ENCODE measurements around the gene CECR2.

CECR2 gene

DNA sequence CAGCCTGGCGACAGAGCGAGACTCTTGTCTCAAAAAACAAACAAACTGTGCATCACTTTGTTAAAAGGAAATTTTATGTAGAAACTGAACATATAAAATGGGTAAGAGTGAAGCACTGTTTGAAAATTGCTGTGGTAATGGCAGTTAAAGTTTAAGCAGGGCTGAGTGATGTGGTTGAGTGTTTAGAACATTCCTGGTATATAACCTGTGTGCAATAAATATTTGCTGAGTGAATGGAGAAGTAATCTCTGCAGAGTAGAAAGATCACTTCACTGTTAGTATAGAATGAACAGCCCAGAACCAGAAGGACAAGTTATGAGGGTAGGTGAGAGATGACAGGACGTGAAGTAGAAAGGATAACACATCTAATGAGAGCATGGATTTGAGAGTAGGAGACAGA, 27.3 kb downstream of the CECR2 start:
- DNase-seq (ENCODE audit: extremely low spot score) = no peak
- ChIA-PET POLR2A (interaction anchor here (0.9 to 1.4 kb wide), 2 partner anchors 12 to 40 kb away, joined by 3 read pairs; no protein-coding TSS in a partner anchor), CTCF (no interaction called here)
- no peak for TF ChIP-seq BHLHE40 (IDR thresholded peaks at IDR 0.05; ENCODE audit: borderline replicate concordance)
- no peak for TF ChIP-seq NFRKB (IDR thresholded peaks at IDR 0.05)
- TF ChIP-seq FOXM1 (IDR thresholded peaks at IDR 0.05; ENCODE audit: borderline replicate concordance) = no peak
- TF ChIP-seq, protein P1, sequence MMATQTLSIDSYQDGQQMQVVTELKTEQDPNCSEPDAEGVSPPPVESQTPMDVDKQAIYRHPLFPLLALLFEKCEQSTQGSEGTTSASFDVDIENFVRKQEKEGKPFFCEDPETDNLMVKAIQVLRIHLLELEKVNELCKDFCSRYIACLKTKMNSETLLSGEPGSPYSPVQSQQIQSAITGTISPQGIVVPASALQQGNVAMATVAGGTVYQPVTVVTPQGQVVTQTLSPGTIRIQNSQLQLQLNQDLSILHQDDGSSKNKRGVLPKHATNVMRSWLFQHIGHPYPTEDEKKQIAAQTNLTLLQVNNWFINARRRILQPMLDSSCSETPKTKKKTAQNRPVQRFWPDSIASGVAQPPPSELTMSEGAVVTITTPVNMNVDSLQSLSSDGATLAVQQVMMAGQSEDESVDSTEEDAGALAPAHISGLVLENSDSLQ (IDR thresholded peaks at IDR 0.05) = no peak
- no peak for TF ChIP-seq LEF1 (IDR thresholded peaks at IDR 0.05; ENCODE audit: borderline replicate concordance)
- TF ChIP-seq ELF4 (IDR thresholded peaks at IDR 0.05) = no peak
- no peak for TF ChIP-seq TARDBP (IDR thresholded peaks at IDR 0.05)
- no peak for TF ChIP-seq FOXK2 (IDR thresholded peaks at IDR 0.05)
- no peak for TF ChIP-seq SUZ12 (IDR thresholded peaks at IDR 0.05)
- no peak for TF ChIP-seq ARNT (IDR thresholded peaks at IDR 0.05)
- TF ChIP-seq ZNF384 (IDR thresholded peaks at IDR 0.05) = no peak

DNA sequence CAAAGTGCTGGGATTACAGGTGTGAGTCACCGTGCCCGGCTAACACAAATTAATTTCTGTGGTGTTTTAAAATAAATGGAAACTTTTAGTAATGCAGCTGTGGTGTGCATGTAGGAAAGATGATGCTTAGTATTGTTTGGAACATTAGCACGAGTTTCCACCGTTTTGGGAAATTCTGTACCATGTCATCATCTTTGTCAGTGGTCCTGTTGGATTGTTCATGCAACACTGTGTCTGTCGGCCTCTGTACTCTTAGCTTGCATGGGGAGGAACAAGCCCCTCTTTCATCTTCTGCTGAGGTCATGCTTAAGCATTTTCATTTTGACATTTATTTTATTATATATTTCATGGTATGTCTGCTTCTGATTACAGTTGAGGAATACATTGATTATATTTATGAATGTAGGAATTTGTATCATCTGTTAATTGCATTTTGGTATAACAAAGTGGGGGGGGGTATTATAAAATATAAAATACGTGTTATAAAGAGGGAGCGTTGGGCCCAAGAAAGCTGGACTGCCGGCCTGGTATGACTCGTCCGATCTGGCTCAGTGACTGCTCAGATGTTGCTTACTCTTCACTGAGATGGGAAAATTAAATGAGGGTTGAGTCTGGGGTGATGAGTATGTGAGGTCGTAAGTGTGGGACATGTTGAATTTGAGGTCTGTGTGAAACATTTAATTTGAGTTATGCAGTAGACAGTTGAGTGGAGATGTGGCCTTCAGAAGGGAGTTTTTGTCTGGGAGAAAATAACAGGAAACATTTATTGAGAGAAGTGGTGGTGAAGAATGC, 28.7 kb downstream of the CECR2 start:
- no peak for DNase-seq (ENCODE audit: extremely low spot score)
- ChIA-PET POLR2A (interaction anchor here (1.2 to 1.4 kb wide), 2 partner anchors 13 to 39 kb away, joined by 3 read pairs; no protein-coding TSS in a partner anchor), CTCF (interaction anchor here (0.7 kb wide), 1 partner anchor 29 kb away, joined by 3 read pairs; the partner anchor contains the start of gene CECR2)
- TF ChIP-seq BHLHE40 (IDR thresholded peaks at IDR 0.05; ENCODE audit: borderline replicate concordance) = no peak
- no peak for TF ChIP-seq NFRKB (IDR thresholded peaks at IDR 0.05)
- no peak for TF ChIP-seq ZNF384 (IDR thresholded peaks at IDR 0.05)
- no peak for TF ChIP-seq SP1 (IDR thresholded peaks at IDR 0.05)
- TF ChIP-seq ELF4 (IDR thresholded peaks at IDR 0.05) = no peak
- no peak for TF ChIP-seq SUZ12 (IDR thresholded peaks at IDR 0.05)
- no peak for TF ChIP-seq FOXM1 (IDR thresholded peaks at IDR 0.05; ENCODE audit: borderline replicate concordance)
- no peak for TF ChIP-seq CTBP1 (IDR thresholded peaks at IDR 0.05; ENCODE audit: borderline replicate concordance)
- no peak for TF ChIP-seq TARDBP (IDR thresholded peaks at IDR 0.05)
- TF ChIP-seq L3MBTL2 (conservative IDR thresholded peaks at IDR 0.05) = no peak
- TF ChIP-seq LEF1 (IDR thresholded peaks at IDR 0.05; ENCODE audit: borderline replicate concordance) = no peak
- no peak for TF ChIP-seq ARNT (IDR thresholded peaks at IDR 0.05)
- TF ChIP-seq FOXK2 (IDR thresholded peaks at IDR 0.05) = no peak
- no peak for TF ChIP-seq FOXA1 (IDR thresholded peaks at IDR 0.05)
- no peak for TF ChIP-seq HDGF (IDR thresholded peaks at IDR 0.05; ENCODE audit: borderline replicate concordance)
- TF ChIP-seq, protein P1 (IDR thresholded peaks at IDR 0.05) = no peak

DNA sequence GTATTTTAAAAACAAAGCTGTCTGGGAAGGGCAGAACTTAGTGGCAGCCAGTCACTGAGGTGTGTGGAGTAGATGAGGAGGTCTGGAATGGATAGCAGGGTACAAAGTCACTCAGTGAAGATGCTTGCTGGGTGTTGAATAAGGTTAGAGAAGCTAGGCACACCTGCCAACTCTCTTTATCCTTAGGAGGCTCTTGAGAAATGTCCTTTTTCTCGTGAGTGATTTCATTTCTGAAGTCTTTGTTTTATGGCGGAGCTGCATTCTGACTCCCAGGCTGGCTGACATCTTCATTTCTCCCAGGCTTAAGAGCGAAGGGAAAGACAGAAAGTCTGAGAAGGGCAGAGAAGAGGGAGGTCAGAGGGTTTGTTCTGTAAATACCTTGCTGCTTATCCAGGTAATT, 31.0 kb downstream of the CECR2 start:
- DNase-seq (ENCODE audit: extremely low spot score) = no peak
- TF ChIP-seq LEF1 (IDR thresholded peaks at IDR 0.05; ENCODE audit: borderline replicate concordance) = no peak
- TF ChIP-seq ZNF384 (IDR thresholded peaks at IDR 0.05) = no peak
- no peak for TF ChIP-seq CTBP1 (IDR thresholded peaks at IDR 0.05; ENCODE audit: borderline replicate concordance)
- TF ChIP-seq, protein P1 (IDR thresholded peaks at IDR 0.05) = no peak
- no peak for TF ChIP-seq NFRKB (IDR thresholded peaks at IDR 0.05)
- no peak for TF ChIP-seq ELF4 (IDR thresholded peaks at IDR 0.05)
- TF ChIP-seq FOXK2 (IDR thresholded peaks at IDR 0.05) = no peak
- TF ChIP-seq L3MBTL2 (conservative IDR thresholded peaks at IDR 0.05) = no peak
- no peak for TF ChIP-seq BHLHE40 (IDR thresholded peaks at IDR 0.05; ENCODE audit: borderline replicate concordance)
- no peak for TF ChIP-seq FOXA1 (IDR thresholded peaks at IDR 0.05)
- no peak for TF ChIP-seq FOXM1 (IDR thresholded peaks at IDR 0.05; ENCODE audit: borderline replicate concordance)
- TF ChIP-seq ARNT (IDR thresholded peaks at IDR 0.05) = no peak
- CTCF ChIA-PET = interaction anchor here (0.5 kb wide), 1 partner anchor 16 kb away, joined by 10 read pairs; no protein-coding TSS in a partner anchor
- POLR2A ChIA-PET = no interaction called here

DNA sequence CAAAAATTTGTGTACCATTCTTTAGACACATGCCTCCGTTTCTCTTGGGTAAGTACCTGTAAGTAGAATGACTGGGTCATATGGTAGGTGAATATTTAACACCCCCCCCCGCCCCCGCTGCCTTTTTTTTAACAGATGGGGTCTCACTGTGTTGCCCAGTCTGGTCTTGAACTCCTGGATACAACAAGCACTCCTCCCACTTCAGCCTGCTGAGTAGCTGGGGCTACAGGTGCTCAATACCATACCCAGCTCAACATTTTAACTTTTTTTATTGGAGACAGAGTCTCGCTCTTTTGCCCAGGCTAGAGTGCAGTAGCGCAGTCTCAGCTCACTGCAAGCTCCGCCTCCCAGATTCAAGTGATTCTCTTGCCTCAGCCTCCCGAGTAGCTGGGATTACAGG, 32.5 kb downstream of the CECR2 start:
- ChIA-PET CTCF (no interaction called here), POLR2A (no interaction called here)
- no peak for TF ChIP-seq ELF4 (IDR thresholded peaks at IDR 0.05)
- no peak for TF ChIP-seq LEF1 (IDR thresholded peaks at IDR 0.05; ENCODE audit: borderline replicate concordance)
- TF ChIP-seq FOXA1 (IDR thresholded peaks at IDR 0.05) = no peak
- no peak for TF ChIP-seq FOXM1 (IDR thresholded peaks at IDR 0.05; ENCODE audit: borderline replicate concordance)
- TF ChIP-seq ARNT (IDR thresholded peaks at IDR 0.05) = no peak
- TF ChIP-seq SUZ12 (IDR thresholded peaks at IDR 0.05) = no peak
- no peak for TF ChIP-seq ZNF384 (IDR thresholded peaks at IDR 0.05)
- no peak for TF ChIP-seq L3MBTL2 (conservative IDR thresholded peaks at IDR 0.05)
- no peak for TF ChIP-seq CTBP1 (IDR thresholded peaks at IDR 0.05; ENCODE audit: borderline replicate concordance)
- TF ChIP-seq SP1 (IDR thresholded peaks at IDR 0.05) = no peak
- no peak for DNase-seq (ENCODE audit: extremely low spot score)

DNA sequence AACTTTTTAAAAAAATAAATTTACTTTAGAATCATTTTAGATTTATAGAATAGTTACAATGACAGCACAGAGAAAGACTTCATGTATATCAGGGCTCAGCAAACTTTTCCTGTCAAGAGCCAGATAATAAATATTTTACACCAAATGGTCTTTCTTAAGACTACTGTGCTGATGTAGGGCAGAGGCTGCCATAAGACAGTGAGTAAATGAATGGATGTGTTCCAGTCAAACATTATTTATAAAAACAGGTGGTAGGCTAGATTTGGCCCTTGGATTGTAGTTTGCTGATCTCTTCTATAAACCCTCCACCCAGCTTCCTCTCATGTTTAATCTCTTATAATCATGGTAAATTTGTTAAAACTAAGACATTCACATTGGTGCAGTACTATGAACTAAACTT, 33.0 kb downstream of the CECR2 start:
- no peak for DNase-seq (ENCODE audit: extremely low spot score)
- ChIA-PET CTCF (no interaction called here), POLR2A (no interaction called here)
- TF ChIP-seq FOXM1 (IDR thresholded peaks at IDR 0.05; ENCODE audit: borderline replicate concordance) = no peak

DNA sequence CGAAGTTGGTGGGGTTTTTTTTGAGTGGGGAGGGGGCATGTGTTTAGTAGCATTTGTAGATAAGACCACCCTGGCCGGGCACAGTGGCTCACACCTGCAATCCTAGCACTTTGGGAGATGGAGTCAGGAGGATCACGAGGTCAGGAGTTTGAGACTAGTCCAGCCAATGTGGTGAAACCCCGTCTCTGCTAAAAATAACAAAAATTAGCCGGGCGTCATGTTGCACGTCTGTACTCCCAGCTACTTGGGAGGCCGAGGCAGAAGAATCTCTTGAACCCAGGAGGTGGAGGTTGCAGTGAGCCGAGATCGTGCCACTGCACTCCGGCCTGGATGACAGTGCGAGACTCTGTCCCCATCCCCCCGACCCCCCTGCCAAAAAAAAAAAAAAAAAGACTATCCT, 34.6 kb downstream of the CECR2 start:
- no peak for DNase-seq (ENCODE audit: extremely low spot score)
- CTCF ChIA-PET = interaction anchor here (0.9 kb wide), 1 partner anchor 232 kb away, joined by 3 read pairs; no protein-coding TSS in a partner anchor
- TF ChIP-seq BHLHE40 (IDR thresholded peaks at IDR 0.05; ENCODE audit: borderline replicate concordance) (no peak), NFRKB (IDR thresholded peaks at IDR 0.05) (no peak)
- POLR2A ChIA-PET = no interaction called here
